GM12878 (cell line): ENCODE data around the gene NFASC. TPM values are rescaled to one million over a fixed set of nuclear protein-coding genes. Genes with fewer than 3 reads are reported as not detected.

Source experiments
- ATAC-seq: fragments of 200-7000 bp; cut with Tn5 transposase; 3 replicates; pipeline ENCODE4 v1.9.1; 2020; ENCODE audit warnings: mild to moderate bottlenecking, moderate library complexity
- BruUV-seq: library from RNA; stranded (reverse); fragments of 400-500 nt; replicated peaks from 2 replicates; lab custom pipeline; 2021; lab: Mats Ljungman, UMichigan
- CTCF ChIA-PET: fragments of 300-600 bp; sonication (Branson Sonifier 250); formaldehyde crosslinking; extraction: SDS; loops from one replicate; lab custom pipeline; 2021; ENCODE audit warnings: inconsistent platforms; lab: Yijun Ruan, JAX
- POLR2A ChIA-PET: fragments of 350-600 bp; formaldehyde crosslinking; extraction: SDS; loops from one replicate; lab custom pipeline; 2021; ENCODE audit warnings: inconsistent platforms; lab: Charles Lee
- RAD21 ChIA-PET: fragments of 300-600 bp; sonication (Branson Sonifier 250); formaldehyde crosslinking; loops from one replicate; lab custom pipeline; 2023; ENCODE audit warnings: antibody characterized with exemption; ENCODE audit not compliant: unreplicated experiment; lab: Charles Lee
- SMC1A ChIA-PET: fragments of 300-600 bp; sonication (Branson Sonifier 250); formaldehyde crosslinking; loops from one replicate; lab custom pipeline; 2023; ENCODE audit not compliant: unreplicated experiment, uncharacterized antibody; lab: Charles Lee
- DNase-seq: peaks from one replicate; pipeline ENCODE4 v3.0.0-alpha.2; 2011; ENCODE audit warnings: low read depth, low spot score
- FAIRE-seq: peaks from 3 replicates; lab custom pipeline; 2011; peaks lifted over from hg19 to GRCh38; lab: Jason Lieb, UNC
- H2AFZ ChIP-seq: 2 replicates; pipeline ENCODE4 v1.6.0; 2011; ENCODE audit warnings: low read depth, low read length, control low read depth; ENCODE audit not compliant: control insufficient read depth
- H3K27ac ChIP-seq: 2 replicates; pipeline ENCODE4 v1.5.1; 2011; ENCODE audit warnings: control low read depth; ENCODE audit not compliant: control insufficient read depth, insufficient read depth
- H3K27me3 ChIP-seq, 2 experiments: replicated peaks in 1 of 2; 2 replicates each; pipeline versions ENCODE4 v1.6.0 to v1.6.1; 2011; ENCODE audit warnings: low read length in 1 of 2; ENCODE audit not compliant: control insufficient read depth in 2 of 2, insufficient read depth in 2 of 2
- H3K36me3 ChIP-seq, 2 experiments: 2 replicates each; pipeline ENCODE4 v1.5.1; 2011; ENCODE audit warnings: low read length in 1 of 2; ENCODE audit not compliant: control insufficient read depth in 2 of 2, insufficient read depth in 2 of 2
- H3K4me1 ChIP-seq: 2 replicates; pipeline ENCODE4 v1.6.1; 2011; ENCODE audit warnings: mild to moderate bottlenecking, low read length, moderate library complexity, mixed read lengths; ENCODE audit not compliant: control insufficient read depth, insufficient read depth
- H3K4me2 ChIP-seq: 2 replicates; pipeline ENCODE4 v1.6.0; 2011; ENCODE audit warnings: control low read depth; ENCODE audit not compliant: control insufficient read depth, insufficient read depth
- H3K4me3 ChIP-seq: fragments of 200-600 bp; sonication (generic); 2 replicates; pipeline ENCODE4 v1.5.1; 2016
- H3K79me2 ChIP-seq: 2 replicates; pipeline ENCODE4 v1.6.0; 2011; ENCODE audit warnings: low read length; ENCODE audit not compliant: control insufficient read depth, insufficient read depth
- H3K9ac ChIP-seq: 2 replicates; pipeline ENCODE4 v1.8.0; 2011; ENCODE audit warnings: low read length, control low read depth, mixed read lengths; ENCODE audit not compliant: control insufficient read depth, insufficient read depth
- H3K9me3 ChIP-seq: replicated peaks from 3 replicates; pipeline ENCODE4 v1.5.1; 2011; ENCODE audit warnings: mild to moderate bottlenecking, low read length; ENCODE audit not compliant: control insufficient read depth, insufficient read depth
- H4K20me1 ChIP-seq: 2 replicates; pipeline ENCODE4 v1.6.0; 2011; ENCODE audit not compliant: control insufficient read depth, insufficient read depth
- BHLHE40 ChIP-seq, 2 experiments: fragments of 450-650 bp in 1 of 2; IDR thresholded peaks; 2 replicates each; pipeline ENCODE4 v1.6.1; 2011 to 2017; ENCODE audit warnings: low read depth in 2 of 2, borderline replicate concordance in 1 of 2, improper control_type of control experiment in 1 of 2, low read length in 1 of 2, mild to moderate bottlenecking in 1 of 2
- E2F4 ChIP-seq: IDR thresholded peaks from 2 replicates; pipeline ENCODE4 v1.6.1; 2012; ENCODE audit warnings: low read depth, low read length, improper control_type of control experiment
- E2F8 ChIP-seq: fragments of 450-650 bp; IDR thresholded peaks from 2 replicates; pipeline ENCODE4 v1.6.1; 2018; ENCODE audit warnings: mild to moderate bottlenecking, low read depth, moderate library complexity; ENCODE audit not compliant: partially characterized antibody
- MTA3 ChIP-seq: IDR thresholded peaks from 2 replicates; pipeline ENCODE4 v1.6.1; 2012; ENCODE audit warnings: low read length, inconsistent platforms, borderline replicate concordance
- MXI1 ChIP-seq: fragments of 150-350 bp; IDR thresholded peaks from 2 replicates; pipeline ENCODE4 v1.6.1; 2011; ENCODE audit warnings: low read depth, mild to moderate bottlenecking, inconsistent platforms, low read length, improper control_type of control experiment
- NFXL1 ChIP-seq: fragments of 450-650 bp; IDR thresholded peaks from 2 replicates; pipeline ENCODE4 v1.6.1; 2017; ENCODE audit warnings: antibody characterized with exemption, mild to moderate bottlenecking, borderline replicate concordance
- NFYB ChIP-seq: IDR thresholded peaks from 2 replicates; pipeline ENCODE4 v1.6.1; 2011; ENCODE audit warnings: low read depth, mild to moderate bottlenecking, low read length, improper control_type of control experiment, moderate library complexity; ENCODE audit not compliant: insufficient read depth
- POLR2AphosphoS5 ChIP-seq: IDR thresholded peaks from 2 replicates; pipeline ENCODE4 v1.6.1; 2011; ENCODE audit warnings: mild to moderate bottlenecking, low read length, inconsistent platforms
- RELA ChIP-seq: fragments of 450-650 bp; IDR thresholded peaks from 2 replicates; pipeline ENCODE4 v1.8.0; 2014; ENCODE audit warnings: borderline replicate concordance; ENCODE audit not compliant: partially characterized antibody
- SMAD5 ChIP-seq: IDR thresholded peaks from 2 replicates; pipeline ENCODE4 v1.6.1; 2016; ENCODE audit warnings: antibody characterized with exemption, low read depth
- TBL1XR1 ChIP-seq: IDR thresholded peaks from 2 replicates; pipeline ENCODE4 v1.6.1; 2012; ENCODE audit warnings: low read depth, low read length, improper control_type of control experiment
- ZBTB40 ChIP-seq: fragments of 450-650 bp; IDR thresholded peaks from 2 replicates; pipeline ENCODE4 v1.6.1; 2016; ENCODE audit warnings: mild to moderate bottlenecking, moderate library complexity, borderline replicate concordance
- ZNF622 ChIP-seq: fragments of 450-650 bp; IDR thresholded peaks from 2 replicates; pipeline ENCODE4 v1.6.1; 2017; ENCODE audit warnings: mild to moderate bottlenecking, inconsistent platforms
- ZZZ3 ChIP-seq: IDR thresholded peaks from 2 replicates; pipeline ENCODE4 v1.6.1; 2011; ENCODE audit warnings: low read depth; ENCODE audit not compliant: control insufficient read depth, insufficient read length
- WGBS: methylation state at CpG from one replicate; pipeline ENCODE4 v1.1.6; 2016; ENCODE audit warnings: low lambda C conversion rate; ENCODE audit not compliant: insufficient replicate concordance, insufficient coverage; ENCODE audit errors: missing lambda C conversion rate; 5-methylcytosine and 5-hydroxymethylcytosine counted together
- in situ Hi-C: fragments of 300-500 bp; cut with MboI; formaldehyde crosslinking; loops from 9 replicates; pipeline ENCODE4 v1.14.3; 2018; ENCODE audit warnings: mixed read lengths
- intact Hi-C: fragments of 100-400 bp; cut with micrococcal nuclease; formaldehyde crosslinking; loops from one replicate; pipeline ENCODE4 v1.14.2; 2022; ENCODE audit not compliant: unreplicated experiment
- polyA plus RNA-seq, 11 experiments: library from polyadenylated mRNA; depleted of rRNA in 4 of 11; unstranded in 6 of 11; stranded (reverse) in 5 of 11; fragments of >200 nt; fragmentation: Nextera tagmentation in 4 of 11; fragmentation: Illumina TruSeq in 1 of 11; extraction: Ambion mirVana in 4 of 11; extraction: Trizol in 1 of 11; gene quantifications; 1 replicate in 1 of 11; 2 replicates in 10 of 11; pipeline versions ENCODE4 v1.2.1 to v1.2.3, GENCODE V29; 2011 to 2016; ENCODE audit warnings: inconsistent platforms in 2 of 11, missing spikeins in 2 of 11, low read depth in 1 of 11
- total RNA-seq, 4 experiments: library from RNA; depleted of rRNA in 3 of 4; stranded (reverse); fragments of >200 nt in 3 of 4; fragmentation: Illumina TruSeq in 1 of 4; extraction: Trizol in 1 of 4; gene quantifications; 2 replicates each; pipeline versions ENCODE4 v1.2.1 to v1.2.3, GENCODE V29; 2013 to 2021

The NFASC gene
- total and polyA plus RNA-seq, 10 of the 15 experiments (the other 5 are each of a cell fraction or from before 2014, with no cell fraction given), result 0.04 to 0.31 (median 0.12) TPM; not detected in 4

GRCh38 chr1:204894606-204895005 is 23.9 kb downstream of the NFASC start (continued):
- no peak for TF ChIP-seq MTA3
- TF ChIP-seq, all 136 proteins: peak for 0

- 46% methylated on average over 6 of the region's 6 CpGs for WGBS
- no peaks in the 10 kb centered on the region for H4K20me1 ChIP-seq
- in situ Hi-C loops, result no loop called here
- H2AFZ ChIP-seq, result no peak overlapping the region
- H3K9me3 ChIP-seq, result no peaks in the 10 kb centered on the region
- ATAC-seq (no peak), DNase-seq (no peak), FAIRE-seq (no peak)
- H3K9ac ChIP-seq, result no peak overlapping the region
- H3K27me3 ChIP-seq, result peaks cover 1 to 5% of the 10 kb centered on the region in 2 experiments
- H3K79me2 ChIP-seq, result no peaks in the 10 kb centered on the region
- ChIA-PET RAD21 (no interaction called here), SMC1A (no interaction called here), CTCF (no interaction called here), POLR2A (no interaction called here)
- no TSS peak for BruUV-seq
- no peak overlapping the region for H3K4me2 ChIP-seq
- intact Hi-C loops, result no loop called here
- H3K36me3 ChIP-seq, result no peaks in the 10 kb centered on the region
- H3K4me3 ChIP-seq, result no peak overlapping the region
- no peaks in the 10 kb centered on the region for H3K4me1 ChIP-seq
- no peak overlapping the region for H3K27ac ChIP-seq
- TF ChIP-seq POLR2AphosphoS5, result no peak
- TF ChIP-seq SMAD5, result no peak
- no peak for TF ChIP-seq BHLHE40 (IDR thresholded peaks at IDR 0.05; ENCODE audit: borderline replicate concordance in 1 of 2, low read depth in 2 of 2, low read length in 1 of 2)
- TF ChIP-seq E2F4, result no peak
- TF ChIP-seq NFYB, result no peak
- TF ChIP-seq NFXL1, result no peak
- TF ChIP-seq ZNF622, result no peak
- no peak for TF ChIP-seq RELA
- TF ChIP-seq E2F8, result no peak
- TF ChIP-seq ZBTB40, result no peak
- no peak for TF ChIP-seq ZZZ3
- TF ChIP-seq TBL1XR1, result no peak
- TF ChIP-seq MXI1, result no peak
Observed at GRCh38 chr1:204896023-204896422, 25.4 kb downstream of the NFASC start.
